Measurements from ENCODE around the gene FYN.

The FYN gene

GRCh38 chr6:111612379-111612778 is 260.9 kb downstream of the FYN start:
- Histone ChIP-seq H4K20me1 (ENCODE audit: low read depth, low read length) (no peaks in the 10 kb centered on the region), H3K27ac (ENCODE audit: low read depth, low read length) (no peak overlapping the region), H3K4me3 (ENCODE audit: insufficient read depth, low read length, poor library complexity, severe bottlenecking) (no peak overlapping the region), H3K9me2 (replicated peaks; ENCODE audit: insufficient read depth, low read length) (no peaks in the 10 kb centered on the region), H2AFZ (ENCODE audit: low read depth, low read length, severe bottlenecking) (no peak overlapping the region), H3K9me3 (ENCODE audit: insufficient read depth, low read length) (no peaks in the 10 kb centered on the region), H3K9ac (ENCODE audit: low read length) (no peak overlapping the region), H3K36me3 (ENCODE audit: low read length) (no peaks in the 10 kb centered on the region), H3K27me3 (ENCODE audit: low read length) (no peaks in the 10 kb centered on the region), H3K4me2 (ENCODE audit: low read depth, low read length, poor library complexity, severe bottlenecking) (no peak overlapping the region), H3F3A (ENCODE audit: insufficient read depth) (no peaks in the 10 kb centered on the region), H3K79me2 (ENCODE audit: insufficient read depth, low read length) (no peaks in the 10 kb centered on the region)
- TF ChIP-seq EZH2phosphoT487 (conservative IDR thresholded peaks at IDR 0.05; ENCODE audit: low read length), result no peak
- TF ChIP-seq, protein P1, sequence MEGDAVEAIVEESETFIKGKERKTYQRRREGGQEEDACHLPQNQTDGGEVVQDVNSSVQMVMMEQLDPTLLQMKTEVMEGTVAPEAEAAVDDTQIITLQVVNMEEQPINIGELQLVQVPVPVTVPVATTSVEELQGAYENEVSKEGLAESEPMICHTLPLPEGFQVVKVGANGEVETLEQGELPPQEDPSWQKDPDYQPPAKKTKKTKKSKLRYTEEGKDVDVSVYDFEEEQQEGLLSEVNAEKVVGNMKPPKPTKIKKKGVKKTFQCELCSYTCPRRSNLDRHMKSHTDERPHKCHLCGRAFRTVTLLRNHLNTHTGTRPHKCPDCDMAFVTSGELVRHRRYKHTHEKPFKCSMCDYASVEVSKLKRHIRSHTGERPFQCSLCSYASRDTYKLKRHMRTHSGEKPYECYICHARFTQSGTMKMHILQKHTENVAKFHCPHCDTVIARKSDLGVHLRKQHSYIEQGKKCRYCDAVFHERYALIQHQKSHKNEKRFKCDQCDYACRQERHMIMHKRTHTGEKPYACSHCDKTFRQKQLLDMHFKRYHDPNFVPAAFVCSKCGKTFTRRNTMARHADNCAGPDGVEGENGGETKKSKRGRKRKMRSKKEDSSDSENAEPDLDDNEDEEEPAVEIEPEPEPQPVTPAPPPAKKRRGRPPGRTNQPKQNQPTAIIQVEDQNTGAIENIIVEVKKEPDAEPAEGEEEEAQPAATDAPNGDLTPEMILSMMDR (IDR thresholded peaks at IDR 0.05; ENCODE audit: insufficient read depth, low read length, poor library complexity, severe bottlenecking), result no peak

DNA sequence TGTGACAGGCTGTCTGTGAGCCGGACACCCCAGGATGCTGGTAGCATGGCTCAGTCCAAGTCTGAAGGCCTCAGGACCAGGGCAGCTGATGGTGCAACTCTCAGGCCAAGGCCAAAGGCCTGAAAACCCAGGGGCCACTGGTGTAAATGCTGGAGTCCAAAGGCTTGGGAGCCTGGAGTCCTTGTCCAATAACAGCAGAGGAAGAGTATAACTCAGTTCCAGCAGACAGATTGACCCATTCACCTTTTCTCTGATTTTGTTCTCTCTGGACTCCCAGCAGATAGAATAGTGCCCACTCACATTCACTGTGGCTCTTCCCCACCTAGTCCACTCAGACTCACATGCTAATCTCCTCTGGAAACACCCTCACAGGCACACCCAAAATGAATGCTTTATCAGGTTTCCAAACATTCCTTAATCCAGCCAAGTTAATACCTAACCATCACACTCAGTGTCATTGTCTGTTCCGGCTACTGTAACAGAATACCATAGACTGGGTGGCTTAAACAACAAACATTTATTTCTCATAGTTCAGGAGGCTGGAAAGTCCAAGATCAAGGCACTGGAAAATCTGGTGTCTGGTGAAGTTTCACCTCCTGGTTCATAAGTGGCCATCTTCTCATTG is 262.6 kb downstream of the FYN start:
- Histone ChIP-seq H3K9me3 (ENCODE audit: insufficient read depth, low read length) (no peaks in the 10 kb centered on the region), H2AFZ (ENCODE audit: low read depth, low read length, severe bottlenecking) (no peak overlapping the region), H3K4me2 (ENCODE audit: low read depth, low read length, poor library complexity, severe bottlenecking) (no peak overlapping the region), H3K36me3 (ENCODE audit: low read length) (no peaks in the 10 kb centered on the region), H3K9ac (ENCODE audit: low read length) (no peak overlapping the region), H3K27me3 (ENCODE audit: low read length) (no peaks in the 10 kb centered on the region), H3K27ac (ENCODE audit: low read depth, low read length) (no peak overlapping the region), H3K79me2 (ENCODE audit: insufficient read depth, low read length) (no peaks in the 10 kb centered on the region), H3K9me2 (replicated peaks; ENCODE audit: insufficient read depth, low read length) (no peaks in the 10 kb centered on the region), H3F3A (ENCODE audit: insufficient read depth) (peaks cover 4% of the 10 kb centered on the region; the same call in 1 of the 2 replicates), H4K20me1 (ENCODE audit: low read depth, low read length) (no peaks in the 10 kb centered on the region), H3K4me3 (ENCODE audit: insufficient read depth, low read length, poor library complexity, severe bottlenecking) (no peak overlapping the region)
- TF ChIP-seq, protein P1 (IDR thresholded peaks at IDR 0.05; ENCODE audit: insufficient read depth, low read length, poor library complexity, severe bottlenecking), result no peak
- no peak for TF ChIP-seq EZH2phosphoT487 (conservative IDR thresholded peaks at IDR 0.05; ENCODE audit: low read length)

All from SU-DHL-6 (cell line).